Esophagus squamous epithelium (tissue), 5 donors: ENCODE measurements around the gene MTX3. TPM values are rescaled to one million over a fixed set of nuclear protein-coding genes. Genes with fewer than 3 reads are reported as not detected.

Experiments used
- DNase-seq: peaks from one replicate; lab custom pipeline; 2025; lab: John Stamatoyannopoulos, UW
- H3K27ac ChIP-seq, 4 donors: fragments of 200-600 bp; sonication (generic); one replicate each; pipeline ENCODE4 v1.5.1; 2016 to 2019; ENCODE audit warnings: mild to moderate bottlenecking in 1 of 4
- H3K27me3 ChIP-seq, 4 donors: fragments of 200-600 bp; sonication (generic); 1 replicate in 3 of 4; 2 replicates in 1 of 4; pipeline versions ENCODE4 v1.5.1 to v1.6.0; 2017 to 2021; ENCODE audit warnings: antibody characterized with exemption in 1 of 4
- H3K36me3 ChIP-seq, 3 donors: fragments of 200-600 bp; sonication (generic); one replicate each; pipeline ENCODE4 v1.5.1; 2016 to 2019
- H3K4me1 ChIP-seq, 3 donors: fragments of 200-600 bp; sonication (generic); one replicate each; pipeline ENCODE4 v1.5.1; 2017 to 2019
- H3K4me3 ChIP-seq, 4 donors: fragments of 200-600 bp; sonication (generic); 1 replicate in 3 of 4; 2 replicates in 1 of 4; pipeline ENCODE4 v1.5.1; 2016 to 2019; ENCODE audit warnings: mild to moderate bottlenecking in 2 of 4, moderate library complexity in 1 of 4
- H3K9me3 ChIP-seq, 3 donors: fragments of 200-600 bp; sonication (generic); one replicate each; pipeline ENCODE4 v1.5.1; 2016 to 2019
- POLR2A ChIP-seq, 4 donors: fragments of 450-650 bp; IDR thresholded peaks; one replicate each; pipeline ENCODE4 v1.6.1; 2017; ENCODE audit warnings: antibody characterized with exemption in 4 of 4, mild to moderate bottlenecking in 4 of 4, moderate library complexity in 3 of 4
- WGBS, 2 donors: methylation state at CpG; one replicate each; pipeline ENCODE4 v1.1.5; 2018; 5-methylcytosine and 5-hydroxymethylcytosine counted together
- intact Hi-C: fragments of 100-400 bp; cut with DNase I; formaldehyde crosslinking; loops from one replicate; pipeline ENCODE4 v1.15.0; 2022
- total RNA-seq, 4 donors: library from RNA; depleted of rRNA; stranded (reverse); fragments of >200 nt; gene quantifications; one replicate each; pipeline ENCODE4 v1.1.0, GENCODE V29; 2016
- TF ChIP-seq, protein P1 (sequence below), 6 experiments: fragments of 450-650 bp in 4 of 6; fragments of 200-600 bp in 2 of 6; sonication (generic) in 2 of 6; IDR thresholded peaks; one replicate each; pipeline ENCODE4 v1.5.1; 2016 to 2019; ENCODE audit warnings: antibody characterized with exemption in 6 of 6, mild to moderate bottlenecking in 4 of 6, moderate library complexity in 4 of 6
- donor health status: DM: yes; HTN: yes; CAD: no.

The MTX3 gene
- total RNA-seq, 4 donors from 2014 or later, result 6.5 to 15.8 (median 12.3) TPM

GRCh38 chr5:79984363-79984762 lies 6.7 kb downstream of the MTX3 start:
- H3K27ac ChIP-seq, result no peak overlapping the region
- no peaks in the 10 kb centered on the region for H3K9me3 ChIP-seq
- H3K36me3 ChIP-seq, result peaks cover 0 to 97% (median 5%) of the 10 kb centered on the region in 3 donors
- no peak for TF ChIP-seq POLR2A (IDR thresholded peaks at IDR 0.05)
- TF ChIP-seq, protein P1, sequence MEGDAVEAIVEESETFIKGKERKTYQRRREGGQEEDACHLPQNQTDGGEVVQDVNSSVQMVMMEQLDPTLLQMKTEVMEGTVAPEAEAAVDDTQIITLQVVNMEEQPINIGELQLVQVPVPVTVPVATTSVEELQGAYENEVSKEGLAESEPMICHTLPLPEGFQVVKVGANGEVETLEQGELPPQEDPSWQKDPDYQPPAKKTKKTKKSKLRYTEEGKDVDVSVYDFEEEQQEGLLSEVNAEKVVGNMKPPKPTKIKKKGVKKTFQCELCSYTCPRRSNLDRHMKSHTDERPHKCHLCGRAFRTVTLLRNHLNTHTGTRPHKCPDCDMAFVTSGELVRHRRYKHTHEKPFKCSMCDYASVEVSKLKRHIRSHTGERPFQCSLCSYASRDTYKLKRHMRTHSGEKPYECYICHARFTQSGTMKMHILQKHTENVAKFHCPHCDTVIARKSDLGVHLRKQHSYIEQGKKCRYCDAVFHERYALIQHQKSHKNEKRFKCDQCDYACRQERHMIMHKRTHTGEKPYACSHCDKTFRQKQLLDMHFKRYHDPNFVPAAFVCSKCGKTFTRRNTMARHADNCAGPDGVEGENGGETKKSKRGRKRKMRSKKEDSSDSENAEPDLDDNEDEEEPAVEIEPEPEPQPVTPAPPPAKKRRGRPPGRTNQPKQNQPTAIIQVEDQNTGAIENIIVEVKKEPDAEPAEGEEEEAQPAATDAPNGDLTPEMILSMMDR (IDR thresholded peaks at IDR 0.05), result no peak
- no peaks in the 10 kb centered on the region for H3K4me1 ChIP-seq
- no peak overlapping the region for H3K4me3 ChIP-seq
- intact Hi-C loops, result no loop called here
- no peaks in the 10 kb centered on the region for H3K27me3 ChIP-seq
- no peak for DNase-seq

GRCh38 chr5:79983618-79984017 lies 7.4 kb downstream of the MTX3 start:
- Histone ChIP-seq H3K9me3 (no peaks in the 10 kb centered on the region), H3K4me3 (no peak overlapping the region), H3K27ac (no peak overlapping the region), H3K36me3 (peaks cover 0 to 100% (median 5%) of the 10 kb centered on the region in 3 donors), H3K27me3 (no peaks in the 10 kb centered on the region), H3K4me1 (no peaks in the 10 kb centered on the region)
- DNase-seq, result no peak
- no peak for TF ChIP-seq POLR2A (IDR thresholded peaks at IDR 0.05)
- TF ChIP-seq, protein P1 (IDR thresholded peaks at IDR 0.05), result no peak
- intact Hi-C loops, result no loop called here
- WGBS, 2 donors, result 85 to 89% methylated on average over 7 of the region's 7 CpGs

DNA sequence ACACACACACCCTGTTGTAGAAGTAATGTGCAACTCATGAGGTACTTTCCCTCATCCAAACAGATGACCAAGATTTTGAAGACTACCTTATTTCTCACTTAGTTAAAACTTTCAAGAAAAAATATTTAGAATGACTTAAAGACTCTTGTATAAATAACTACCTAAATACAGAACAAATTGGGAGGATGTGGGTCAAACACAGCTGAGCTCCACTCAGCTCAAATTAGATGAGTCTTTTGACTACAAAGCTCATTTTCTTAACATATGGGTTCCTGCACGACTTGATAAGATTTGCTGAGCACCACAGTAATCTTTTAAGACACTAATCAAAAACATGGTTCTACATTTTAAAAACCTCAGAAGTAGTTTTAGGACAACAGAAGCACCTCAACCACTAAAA lies 8.9 kb downstream of the MTX3 start:
- 38 to 65% methylated on average over 1 of the region's 1 CpG for WGBS, 2 donors
- Histone ChIP-seq H3K27ac (no peak overlapping the region), H3K36me3 (peaks cover 0 to 100% (median 0%) of the 10 kb centered on the region in 3 donors), H3K4me1 (no peaks in the 10 kb centered on the region), H3K27me3 (no peaks in the 10 kb centered on the region), H3K9me3 (no peaks in the 10 kb centered on the region), H3K4me3 (no peak overlapping the region)
- no peak for TF ChIP-seq POLR2A (IDR thresholded peaks at IDR 0.05)
- TF ChIP-seq, protein P1 (IDR thresholded peaks at IDR 0.05), result no peak
- intact Hi-C loops, result no loop called here
- DNase-seq, result no peak

GRCh38 chr5:79976759-79977515 lies 14.1 kb downstream of the MTX3 start:
- intact Hi-C loops, result no loop called here
- no peak for DNase-seq
- Histone ChIP-seq H3K27me3 (no peaks in the 10 kb centered on the region), H3K27ac (no peak overlapping the region), H3K4me1 (no peaks in the 10 kb centered on the region), H3K9me3 (no peaks in the 10 kb centered on the region), H3K36me3 (peaks cover 0 to 68% (median 0%) of the 10 kb centered on the region in 3 donors), H3K4me3 (no peak overlapping the region)
- TF ChIP-seq, protein P1 (IDR thresholded peaks at IDR 0.05), result no peak
- TF ChIP-seq POLR2A (IDR thresholded peaks at IDR 0.05), result no peak
- WGBS, 2 donors, result 82 to 89% methylated on average over 7 of the region's 7 CpGs

DNA sequence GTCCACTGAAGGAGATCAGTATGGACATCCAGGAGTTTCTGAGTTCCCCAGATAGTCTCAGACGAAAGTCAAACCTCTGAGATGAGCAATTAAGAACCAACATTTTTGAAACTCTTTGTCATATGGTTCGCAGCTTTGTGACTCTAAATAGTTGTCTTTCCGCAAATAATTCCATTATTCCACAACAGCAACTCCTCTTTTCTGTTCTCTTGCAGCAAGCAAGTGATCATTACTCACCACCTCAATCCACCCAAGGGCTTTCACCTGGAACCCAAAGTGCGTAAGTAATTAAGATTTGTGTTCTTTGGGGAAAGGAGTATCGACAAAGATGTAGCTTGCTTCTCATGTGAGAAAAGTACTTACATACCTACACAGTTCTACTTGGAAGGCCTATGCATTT lies 15.6 kb downstream of the MTX3 start:
- Histone ChIP-seq H3K4me1 (no peaks in the 10 kb centered on the region), H3K36me3 (peaks cover 0 to 53% (median 0%) of the 10 kb centered on the region in 3 donors), H3K4me3 (no peak overlapping the region), H3K27ac (no peak overlapping the region), H3K27me3 (no peaks in the 10 kb centered on the region), H3K9me3 (no peaks in the 10 kb centered on the region)
- no peak for DNase-seq
- 92 to 97% methylated on average over 5 of the region's 5 CpGs for WGBS, 2 donors
- TF ChIP-seq, protein P1 (IDR thresholded peaks at IDR 0.05), result no peak
- no peak for TF ChIP-seq POLR2A (IDR thresholded peaks at IDR 0.05)
- intact Hi-C loops, result no loop called here
